Peyer's patch (tissue), 4 donors: ENCODE results near the gene TNS3.

Source experiments
- CTCF ChIP-seq, 6 experiments: fragments of 450-650 bp in 4 of 6; fragments of 200-600 bp in 2 of 6; sonication (generic) in 1 of 6; IDR thresholded peaks; one replicate each; pipeline ENCODE4 v1.5.1; 2017 to 2019; ENCODE audit warnings: antibody characterized with exemption in 6 of 6, mild to moderate bottlenecking in 3 of 6, moderate library complexity in 1 of 6
- POLR2A ChIP-seq, 2 donors: fragments of 450-650 bp; IDR thresholded peaks; one replicate each; pipeline ENCODE4 v1.5.1; 2017; ENCODE audit warnings: antibody characterized with exemption in 2 of 2, mild to moderate bottlenecking in 2 of 2, moderate library complexity in 2 of 2

GRCh38 chr7:47452715-47453092 lies 129.2 kb downstream of the TNS3 start:
- TF ChIP-seq CTCF (IDR thresholded peaks at IDR 0.05) (no peak), POLR2A (IDR thresholded peaks at IDR 0.05) (no peak)
